Measurements from ENCODE around the gene ZFP1. TPM values are rescaled to one million over a fixed set of nuclear protein-coding genes. Genes with fewer than 3 reads are reported as not detected.

ZFP1 gene
- polyA plus RNA-seq, 2 of the 4 experiments (the other 2 are of a cell fraction) = 14.4 to 16.1 TPM

DNA sequence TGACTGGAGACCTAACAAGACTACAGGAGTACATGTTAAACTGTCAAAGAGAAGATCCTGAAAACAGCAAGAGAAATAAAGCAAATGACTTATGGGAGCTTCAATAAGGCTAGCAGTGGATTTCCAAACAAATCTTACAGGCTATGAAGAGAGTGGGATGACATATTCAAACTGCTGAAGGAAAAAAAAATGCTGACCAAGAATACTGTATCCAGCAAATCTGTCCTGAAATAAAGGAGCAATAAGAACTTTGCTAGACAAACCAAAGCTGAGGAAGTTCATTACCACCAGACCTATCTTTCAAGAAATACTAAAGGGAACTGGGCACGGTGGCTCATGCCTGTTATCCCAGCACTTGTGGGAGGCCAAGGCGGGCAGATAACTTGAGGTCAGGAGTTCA, 28.6 kb downstream of the ZFP1 start:
- Histone ChIP-seq H3K4me1 (no peaks in the 10 kb centered on the region), H3K27ac (no peak overlapping the region), H3K4me2 (no peak overlapping the region), H3K9me3 (peaks cover 84% of the 10 kb centered on the region), H3K4me3 (no peak overlapping the region)
- 65% methylated on average over 2 of the region's 2 CpGs for WGBS (ENCODE audit: missing lambda C conversion rate)
- DNase-seq (ENCODE audit: low read depth in 1 of 2, low spot score in 1 of 2) (no peak), FAIRE-seq (no peak), ATAC-seq (no peak)
- no peak for TF ChIP-seq NPAS2 (CRISPR knock-in tag; IDR thresholded peaks at IDR 0.05; ENCODE audit: borderline replicate concordance)
- TF ChIP-seq EHMT2 (IDR thresholded peaks at IDR 0.05; ENCODE audit: low read depth) = no peak
- TF ChIP-seq MYC (IDR thresholded peaks at IDR 0.05; ENCODE audit: borderline replicate concordance, low read length) = no peak
- no peak for TF ChIP-seq FOSB (CRISPR knock-in tag; IDR thresholded peaks at IDR 0.05)
- TF ChIP-seq MAFK (IDR thresholded peaks at IDR 0.05; ENCODE audit: partially characterized antibody) = no peak
- no peak for TF ChIP-seq RNF2 (IDR thresholded peaks at IDR 0.05; ENCODE audit: borderline replicate concordance, low read depth)
- TF ChIP-seq CEBPB (IDR thresholded peaks at IDR 0.05) = no peak
- TF ChIP-seq POLR2AphosphoS2 (conservative IDR thresholded peaks at IDR 0.05; ENCODE audit: low read length) = no peak
- ChIA-PET CTCF (interaction anchor here (1.0 to 1.5 kb wide), 2 partner anchors 22 to 179 kb away, joined by 4 read pairs; partner anchors contain the start of gene ZNRF1), POLR2A (no interaction called here)

DNA sequence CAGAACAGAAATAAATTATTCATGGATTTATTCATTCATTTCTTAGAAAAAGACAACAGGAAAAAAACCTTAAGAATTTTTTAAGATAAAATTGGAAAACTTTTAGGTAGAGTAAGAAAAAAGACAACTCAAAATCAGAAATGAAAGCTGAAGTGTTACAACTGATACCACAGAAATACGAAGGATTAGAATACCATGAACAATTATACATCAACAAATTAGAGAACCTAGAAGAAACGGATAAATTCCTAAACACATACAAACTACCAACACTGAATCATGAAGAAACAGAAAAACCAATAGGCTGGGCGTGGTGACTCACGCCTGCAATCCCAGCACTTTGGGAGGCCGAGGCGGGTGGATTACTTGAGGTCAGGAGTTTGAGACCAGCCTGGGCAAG, 30.9 kb downstream of the ZFP1 start:
- no peak overlapping the region for H3K4me2 ChIP-seq
- no peak for ATAC-seq
- no peak overlapping the region for H3K27ac ChIP-seq
- WGBS (ENCODE audit: missing lambda C conversion rate) = 69% methylated on average over 6 of the region's 6 CpGs
- TF ChIP-seq ESRRA (IDR thresholded peaks at IDR 0.05; ENCODE audit: borderline replicate concordance, low read length) (no peak), HOXB5 (CRISPR knock-in tag; IDR thresholded peaks at IDR 0.05) (no peak), MYC (IDR thresholded peaks at IDR 0.05; ENCODE audit: borderline replicate concordance, low read length) (no peak)
- peaks cover 71% of the 10 kb centered on the region for H3K9me3 ChIP-seq
- ChIA-PET CTCF (no interaction called here), POLR2A (no interaction called here)
- FAIRE-seq = no peak
- no peak overlapping the region for H3K4me3 ChIP-seq
- no peak for DNase-seq (ENCODE audit: low read depth in 1 of 2, low spot score in 1 of 2)
- H3K4me1 ChIP-seq = no peaks in the 10 kb centered on the region

- no peak overlapping the region for H3K27ac ChIP-seq
- H3K4me2 ChIP-seq = no peak overlapping the region
- POLR2A ChIA-PET = no interaction called here
- TF ChIP-seq KDM5A (IDR thresholded peaks at IDR 0.05) (no peak), FOSL2 (IDR thresholded peaks at IDR 0.05) (no peak), FOSL2 (CRISPR knock-in tag; IDR thresholded peaks at IDR 0.05) (no peak), EP300 (IDR thresholded peaks at IDR 0.05) (no peak), BHLHE40 (IDR thresholded peaks at IDR 0.05; ENCODE audit: low read depth, low read length) (no peak), EHMT2 (IDR thresholded peaks at IDR 0.05; ENCODE audit: low read depth) (no peak), FOXS1 (CRISPR knock-in tag; IDR thresholded peaks at IDR 0.05) (no peak)
- DNase-seq (ENCODE audit: low read depth in 1 of 2, low spot score in 1 of 2) (no peak), ATAC-seq (no peak), FAIRE-seq (no peak)
- no peaks in the 10 kb centered on the region for H3K4me1 ChIP-seq
- H3K4me3 ChIP-seq = no peak overlapping the region
- peaks cover 66% of the 10 kb centered on the region for H3K9me3 ChIP-seq
- CTCF ChIA-PET = interaction anchor here (0.7 to 0.8 kb wide), 2 partner anchors 17 to 18 kb away, joined by 4 to 5 read pairs; no protein-coding TSS in a partner anchor
- WGBS (ENCODE audit: missing lambda C conversion rate) = 31% methylated on average over 3 of the region's 3 CpGs
Measured at GRCh38 chr16:75181630-75182029, 33.3 kb downstream of the ZFP1 start.

GRCh38 chr16:75188832-75189477, 40.6 kb downstream of the ZFP1 start:
- no peak for FAIRE-seq
- WGBS (ENCODE audit: missing lambda C conversion rate) = 65% methylated on average over 14 of the region's 14 CpGs

More at GRCh38 chr16:75188832-75189477, 40.6 kb downstream of the ZFP1 start:
- ATAC-seq = no peak
- TF ChIP-seq HOXB5 (CRISPR knock-in tag; IDR thresholded peaks at IDR 0.05) (no peak), SMC3 (IDR thresholded peaks at IDR 0.05) (no peak), NR3C1 (IDR thresholded peaks at IDR 0.05) (no peak), HOXA7 (CRISPR knock-in tag; IDR thresholded peaks at IDR 0.05) (no peak), ESRRA (IDR thresholded peaks at IDR 0.05; ENCODE audit: borderline replicate concordance, low read length) (no peak), FOXS1 (CRISPR knock-in tag; IDR thresholded peaks at IDR 0.05) (no peak), NFE2L2 (conservative IDR thresholded peaks at IDR 0.05; ENCODE audit: low read length) (no peak), EP300 (IDR thresholded peaks at IDR 0.05) (no peak), PHF8 (IDR thresholded peaks at IDR 0.05; ENCODE audit: borderline replicate concordance, low read depth) (no peak)
- TF ChIP-seq, protein P1, sequence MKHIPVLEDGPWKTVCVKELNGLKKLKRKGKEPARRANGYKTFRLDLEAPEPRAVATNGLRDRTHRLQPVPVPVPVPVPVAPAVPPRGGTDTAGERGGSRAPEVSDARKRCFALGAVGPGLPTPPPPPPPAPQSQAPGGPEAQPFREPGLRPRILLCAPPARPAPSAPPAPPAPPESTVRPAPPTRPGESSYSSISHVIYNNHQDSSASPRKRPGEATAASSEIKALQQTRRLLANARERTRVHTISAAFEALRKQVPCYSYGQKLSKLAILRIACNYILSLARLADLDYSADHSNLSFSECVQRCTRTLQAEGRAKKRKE (CRISPR knock-in tag; IDR thresholded peaks at IDR 0.05; ENCODE audit: low read depth) = no peak
- TF ChIP-seq, protein P2, sequence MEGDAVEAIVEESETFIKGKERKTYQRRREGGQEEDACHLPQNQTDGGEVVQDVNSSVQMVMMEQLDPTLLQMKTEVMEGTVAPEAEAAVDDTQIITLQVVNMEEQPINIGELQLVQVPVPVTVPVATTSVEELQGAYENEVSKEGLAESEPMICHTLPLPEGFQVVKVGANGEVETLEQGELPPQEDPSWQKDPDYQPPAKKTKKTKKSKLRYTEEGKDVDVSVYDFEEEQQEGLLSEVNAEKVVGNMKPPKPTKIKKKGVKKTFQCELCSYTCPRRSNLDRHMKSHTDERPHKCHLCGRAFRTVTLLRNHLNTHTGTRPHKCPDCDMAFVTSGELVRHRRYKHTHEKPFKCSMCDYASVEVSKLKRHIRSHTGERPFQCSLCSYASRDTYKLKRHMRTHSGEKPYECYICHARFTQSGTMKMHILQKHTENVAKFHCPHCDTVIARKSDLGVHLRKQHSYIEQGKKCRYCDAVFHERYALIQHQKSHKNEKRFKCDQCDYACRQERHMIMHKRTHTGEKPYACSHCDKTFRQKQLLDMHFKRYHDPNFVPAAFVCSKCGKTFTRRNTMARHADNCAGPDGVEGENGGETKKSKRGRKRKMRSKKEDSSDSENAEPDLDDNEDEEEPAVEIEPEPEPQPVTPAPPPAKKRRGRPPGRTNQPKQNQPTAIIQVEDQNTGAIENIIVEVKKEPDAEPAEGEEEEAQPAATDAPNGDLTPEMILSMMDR (IDR thresholded peaks at IDR 0.05) = no peak
- TF ChIP-seq, protein P3, sequence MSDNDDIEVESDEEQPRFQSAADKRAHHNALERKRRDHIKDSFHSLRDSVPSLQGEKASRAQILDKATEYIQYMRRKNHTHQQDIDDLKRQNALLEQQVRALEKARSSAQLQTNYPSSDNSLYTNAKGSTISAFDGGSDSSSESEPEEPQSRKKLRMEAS (IDR thresholded peaks at IDR 0.05) = no peak
- TF ChIP-seq, protein P4, sequence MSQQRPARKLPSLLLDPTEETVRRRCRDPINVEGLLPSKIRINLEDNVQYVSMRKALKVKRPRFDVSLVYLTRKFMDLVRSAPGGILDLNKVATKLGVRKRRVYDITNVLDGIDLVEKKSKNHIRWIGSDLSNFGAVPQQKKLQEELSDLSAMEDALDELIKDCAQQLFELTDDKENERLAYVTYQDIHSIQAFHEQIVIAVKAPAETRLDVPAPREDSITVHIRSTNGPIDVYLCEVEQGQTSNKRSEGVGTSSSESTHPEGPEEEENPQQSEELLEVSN (IDR thresholded peaks at IDR 0.05; ENCODE audit: borderline replicate concordance, low read depth) = no peak
- POLR2A ChIA-PET = no interaction called here
- Histone ChIP-seq H3K4me1 (no peaks in the 10 kb centered on the region), H3K4me2 (no peak overlapping the region), H3K27ac (no peak overlapping the region), H3K9me3 (peaks cover 54% of the 10 kb centered on the region), H3K4me3 (no peak overlapping the region)
- CTCF ChIA-PET = interaction anchor here (0.9 to 2.9 kb wide), 2 partner anchors 10 kb away, joined by 6 to 18 read pairs; no protein-coding TSS in a partner anchor
- DNase-seq (ENCODE audit: low read depth in 1 of 2, low spot score in 1 of 2) = no peak

All from A549 (cell line).